ENCODE results near the gene FBXO42. TPM values are rescaled to one million over a fixed set of nuclear protein-coding genes. Genes with fewer than 3 reads are reported as not detected.

FBXO42 gene
- polyA plus RNA-seq, 1 experiment = 15.1 TPM

DNA sequence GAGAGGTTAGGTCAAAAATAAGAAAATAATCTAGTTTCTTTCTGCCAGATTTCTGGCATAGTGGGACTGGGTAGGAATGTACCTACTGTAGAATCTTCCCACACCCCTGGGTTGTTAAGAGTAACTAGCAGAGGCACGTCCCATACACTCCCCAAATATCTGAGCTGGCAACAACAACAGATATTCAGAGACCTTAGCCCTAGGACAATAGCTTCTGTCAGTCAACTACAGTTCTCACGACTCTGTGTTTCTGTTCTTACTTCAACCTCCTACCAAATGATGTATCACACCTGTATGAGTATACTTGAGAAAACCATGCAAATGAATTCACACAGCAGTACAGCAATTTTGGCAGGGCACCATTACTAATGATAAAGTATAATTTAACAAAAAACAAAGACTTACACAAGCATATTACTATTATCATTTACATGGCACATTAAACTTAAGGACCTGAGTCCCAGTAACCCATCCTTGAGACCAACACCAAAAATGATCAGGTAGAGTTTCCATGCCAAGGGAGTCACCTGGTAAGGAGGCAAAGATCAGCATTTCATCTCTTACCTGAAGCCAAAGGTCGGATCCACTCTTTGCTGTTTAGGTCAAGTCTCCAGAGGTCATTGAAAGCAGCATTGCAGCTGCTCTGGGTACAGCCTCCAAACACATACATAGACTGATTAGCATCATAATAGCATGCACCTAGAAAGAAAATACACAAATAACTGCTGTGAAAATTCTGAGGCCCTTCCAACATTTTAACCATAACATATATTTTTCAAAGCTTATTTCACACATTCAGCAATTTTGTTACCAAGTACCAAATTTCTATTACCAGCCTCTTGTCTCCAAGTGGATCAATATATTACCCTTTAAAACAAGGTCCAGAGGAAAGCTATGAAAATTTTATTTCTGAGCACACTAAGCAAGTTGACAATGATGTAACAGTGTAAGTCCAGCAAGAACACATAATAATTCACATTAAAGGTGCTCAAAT is 57.8 kb downstream of the FBXO42 start:
- Histone ChIP-seq H3K27me3 (ENCODE audit: control insufficient read depth, insufficient read depth, low read length) (no peaks in the 10 kb centered on the region), H3K4me3 (ENCODE audit: low read depth, low read length) (no peak overlapping the region), H3K9me3 (ENCODE audit: control insufficient read depth, insufficient read depth, low read length) (no peaks in the 10 kb centered on the region), H3K27ac (ENCODE audit: low read depth, low read length) (no peak overlapping the region)
- DNase-seq (ENCODE audit: low read depth, low spot score) = no peak
- ChIA-PET POLR2A (no interaction called here), CTCF (interaction anchor here (0.6 kb wide), 2 partner anchors 58 to 210 kb away, joined by 3 read pairs; no protein-coding TSS in a partner anchor)
- TF ChIP-seq, protein P1, sequence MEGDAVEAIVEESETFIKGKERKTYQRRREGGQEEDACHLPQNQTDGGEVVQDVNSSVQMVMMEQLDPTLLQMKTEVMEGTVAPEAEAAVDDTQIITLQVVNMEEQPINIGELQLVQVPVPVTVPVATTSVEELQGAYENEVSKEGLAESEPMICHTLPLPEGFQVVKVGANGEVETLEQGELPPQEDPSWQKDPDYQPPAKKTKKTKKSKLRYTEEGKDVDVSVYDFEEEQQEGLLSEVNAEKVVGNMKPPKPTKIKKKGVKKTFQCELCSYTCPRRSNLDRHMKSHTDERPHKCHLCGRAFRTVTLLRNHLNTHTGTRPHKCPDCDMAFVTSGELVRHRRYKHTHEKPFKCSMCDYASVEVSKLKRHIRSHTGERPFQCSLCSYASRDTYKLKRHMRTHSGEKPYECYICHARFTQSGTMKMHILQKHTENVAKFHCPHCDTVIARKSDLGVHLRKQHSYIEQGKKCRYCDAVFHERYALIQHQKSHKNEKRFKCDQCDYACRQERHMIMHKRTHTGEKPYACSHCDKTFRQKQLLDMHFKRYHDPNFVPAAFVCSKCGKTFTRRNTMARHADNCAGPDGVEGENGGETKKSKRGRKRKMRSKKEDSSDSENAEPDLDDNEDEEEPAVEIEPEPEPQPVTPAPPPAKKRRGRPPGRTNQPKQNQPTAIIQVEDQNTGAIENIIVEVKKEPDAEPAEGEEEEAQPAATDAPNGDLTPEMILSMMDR (IDR thresholded peaks at IDR 0.05; ENCODE audit: low read depth, low read length) = no peak

DNA sequence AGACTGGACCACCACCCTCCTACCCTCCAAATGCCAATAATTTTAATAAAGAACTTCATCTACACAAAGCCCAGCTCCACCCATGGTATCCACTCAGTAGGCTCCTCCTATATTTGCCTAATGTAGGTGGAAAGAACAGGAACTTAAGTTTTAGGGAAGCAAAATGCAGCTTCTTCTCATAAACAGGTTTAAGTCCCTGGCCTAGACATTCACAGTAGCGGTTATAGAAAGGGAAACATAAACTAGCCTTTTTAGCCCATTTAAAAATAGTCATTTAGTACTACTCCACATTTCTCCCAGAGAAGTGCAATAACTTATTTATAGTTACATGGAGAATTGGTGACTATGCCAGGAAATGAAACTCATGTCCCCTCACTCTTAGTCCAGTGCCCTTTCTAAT is 58.7 kb downstream of the FBXO42 start:
- H3K27ac ChIP-seq (ENCODE audit: low read depth, low read length) = no peak overlapping the region
- no peak overlapping the region for H3K4me3 ChIP-seq (ENCODE audit: low read depth, low read length)
- no peaks in the 10 kb centered on the region for H3K9me3 ChIP-seq (ENCODE audit: control insufficient read depth, insufficient read depth, low read length)
- CTCF ChIA-PET = no interaction called here
- DNase-seq (ENCODE audit: low read depth, low spot score) = no peak
- TF ChIP-seq, protein P1 (IDR thresholded peaks at IDR 0.05; ENCODE audit: low read depth, low read length) = no peak
- H3K27me3 ChIP-seq (ENCODE audit: control insufficient read depth, insufficient read depth, low read length) = no peaks in the 10 kb centered on the region
- POLR2A ChIA-PET = no interaction called here

DNA sequence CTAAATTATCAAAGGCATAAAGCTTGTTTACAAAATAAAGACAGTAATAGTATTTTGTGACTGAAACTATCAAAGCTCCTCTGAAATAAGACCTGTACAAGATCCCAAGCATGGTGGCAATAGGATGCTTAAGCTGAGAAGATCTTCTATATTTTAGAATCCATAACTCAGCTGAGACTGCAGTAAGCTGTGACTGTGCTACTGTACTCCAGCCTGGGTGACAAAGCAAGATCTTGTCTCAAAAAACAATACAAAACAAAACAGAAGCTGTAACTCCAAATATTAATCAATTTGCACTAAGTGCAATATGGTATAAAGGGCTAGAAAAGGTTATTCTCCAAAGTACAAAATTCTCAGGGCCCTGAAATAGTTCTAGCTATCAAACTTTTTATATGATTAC is 59.5 kb downstream of the FBXO42 start:
- Histone ChIP-seq H3K9me3 (ENCODE audit: control insufficient read depth, insufficient read depth, low read length) (no peaks in the 10 kb centered on the region), H3K27me3 (ENCODE audit: control insufficient read depth, insufficient read depth, low read length) (no peaks in the 10 kb centered on the region), H3K4me3 (ENCODE audit: low read depth, low read length) (no peak overlapping the region), H3K27ac (ENCODE audit: low read depth, low read length) (no peak overlapping the region)
- ChIA-PET CTCF (interaction anchor here (0.7 kb wide), 1 partner anchor 17 kb away, joined by 4 read pairs; no protein-coding TSS in a partner anchor), POLR2A (no interaction called here)
- no peak for DNase-seq (ENCODE audit: low read depth, low spot score)
- TF ChIP-seq, protein P1 (IDR thresholded peaks at IDR 0.05; ENCODE audit: low read depth, low read length) = no peak

DNA sequence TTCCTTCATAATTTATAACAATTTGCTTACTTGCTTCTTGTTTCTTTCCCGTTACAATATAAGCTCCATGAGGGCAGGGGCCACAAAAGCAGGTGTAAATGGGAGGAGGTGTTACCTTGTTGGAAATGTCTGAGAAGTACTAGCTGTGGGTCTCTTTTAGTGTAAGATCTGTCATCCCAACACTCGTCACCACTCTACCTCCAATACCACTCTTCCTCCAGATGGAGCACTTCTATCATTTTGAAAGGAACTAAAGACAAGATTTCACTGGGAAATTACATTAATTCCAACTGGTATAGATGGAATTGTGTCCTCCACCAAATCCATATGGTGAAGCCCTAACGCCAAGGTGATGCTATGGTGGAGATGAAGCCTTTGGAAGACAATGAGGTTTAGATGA is 62.3 kb downstream of the FBXO42 start:
- POLR2A ChIA-PET = no interaction called here
- CTCF ChIA-PET = no interaction called here

More for the DNA sequence above, 62.3 kb downstream of the FBXO42 start:
- Histone ChIP-seq H3K4me3 (ENCODE audit: low read depth, low read length) (no peak overlapping the region), H3K27ac (ENCODE audit: low read depth, low read length) (no peak overlapping the region), H3K27me3 (ENCODE audit: control insufficient read depth, insufficient read depth, low read length) (no peaks in the 10 kb centered on the region), H3K9me3 (ENCODE audit: control insufficient read depth, insufficient read depth, low read length) (no peaks in the 10 kb centered on the region)
- TF ChIP-seq, protein P1 (IDR thresholded peaks at IDR 0.05; ENCODE audit: low read depth, low read length) = peak; percentile 14; the same call in 1 of the 2 replicates
- no peak for DNase-seq (ENCODE audit: low read depth, low spot score)

All from AG04450 (cell line).